ENCODE data around the gene MYH7.
A peak's percentile ranks its signal among the peaks of the same experiment; 100 is the strongest.

DNA sequence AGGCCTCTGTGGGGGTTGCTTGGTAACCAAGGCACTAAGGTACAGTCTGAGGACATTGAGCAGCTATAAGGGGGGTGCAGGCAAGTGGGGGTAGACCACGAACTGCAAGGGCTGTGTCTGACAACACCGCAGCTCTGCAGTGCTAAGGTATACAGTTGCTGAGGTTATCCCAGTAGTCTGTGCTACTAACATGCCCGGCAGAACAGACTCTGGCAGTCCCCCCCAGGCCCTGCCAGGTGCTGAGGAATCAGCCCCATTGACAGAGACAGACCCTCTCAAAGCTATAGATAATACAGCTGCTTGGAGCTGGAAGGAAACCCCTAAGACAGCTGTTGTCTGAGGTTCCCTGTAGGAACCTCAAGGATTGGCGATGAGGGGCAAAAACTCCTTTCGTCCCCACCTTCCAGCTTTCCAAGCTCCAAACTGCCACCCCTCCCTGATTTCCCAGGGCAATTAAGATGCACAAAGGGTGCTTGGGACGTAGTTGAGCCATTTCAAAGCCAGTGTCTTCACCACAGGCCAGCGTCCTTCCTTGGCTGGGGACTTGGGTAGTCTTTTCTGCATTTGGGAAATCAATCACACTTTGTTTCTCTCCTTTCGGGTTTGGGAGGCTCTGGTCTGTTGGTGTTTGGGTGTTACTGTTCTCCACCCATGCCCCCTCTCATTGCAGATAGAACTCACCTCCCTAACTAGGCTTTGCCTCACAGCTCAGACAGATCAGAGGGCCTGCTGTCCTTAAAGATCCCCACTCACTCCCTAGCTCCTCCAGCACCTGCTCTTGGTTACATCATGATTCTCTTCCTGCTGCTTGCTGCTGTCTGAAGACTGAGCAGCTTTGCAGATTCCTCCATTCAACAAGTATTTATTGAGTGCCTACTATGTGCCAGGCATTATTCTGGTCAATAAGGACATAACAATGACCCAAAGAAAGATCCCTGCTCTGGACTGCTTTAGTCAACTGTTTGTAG is 2.0 kb upstream of the MYH7 start:
- TF ChIP-seq, protein P1, sequence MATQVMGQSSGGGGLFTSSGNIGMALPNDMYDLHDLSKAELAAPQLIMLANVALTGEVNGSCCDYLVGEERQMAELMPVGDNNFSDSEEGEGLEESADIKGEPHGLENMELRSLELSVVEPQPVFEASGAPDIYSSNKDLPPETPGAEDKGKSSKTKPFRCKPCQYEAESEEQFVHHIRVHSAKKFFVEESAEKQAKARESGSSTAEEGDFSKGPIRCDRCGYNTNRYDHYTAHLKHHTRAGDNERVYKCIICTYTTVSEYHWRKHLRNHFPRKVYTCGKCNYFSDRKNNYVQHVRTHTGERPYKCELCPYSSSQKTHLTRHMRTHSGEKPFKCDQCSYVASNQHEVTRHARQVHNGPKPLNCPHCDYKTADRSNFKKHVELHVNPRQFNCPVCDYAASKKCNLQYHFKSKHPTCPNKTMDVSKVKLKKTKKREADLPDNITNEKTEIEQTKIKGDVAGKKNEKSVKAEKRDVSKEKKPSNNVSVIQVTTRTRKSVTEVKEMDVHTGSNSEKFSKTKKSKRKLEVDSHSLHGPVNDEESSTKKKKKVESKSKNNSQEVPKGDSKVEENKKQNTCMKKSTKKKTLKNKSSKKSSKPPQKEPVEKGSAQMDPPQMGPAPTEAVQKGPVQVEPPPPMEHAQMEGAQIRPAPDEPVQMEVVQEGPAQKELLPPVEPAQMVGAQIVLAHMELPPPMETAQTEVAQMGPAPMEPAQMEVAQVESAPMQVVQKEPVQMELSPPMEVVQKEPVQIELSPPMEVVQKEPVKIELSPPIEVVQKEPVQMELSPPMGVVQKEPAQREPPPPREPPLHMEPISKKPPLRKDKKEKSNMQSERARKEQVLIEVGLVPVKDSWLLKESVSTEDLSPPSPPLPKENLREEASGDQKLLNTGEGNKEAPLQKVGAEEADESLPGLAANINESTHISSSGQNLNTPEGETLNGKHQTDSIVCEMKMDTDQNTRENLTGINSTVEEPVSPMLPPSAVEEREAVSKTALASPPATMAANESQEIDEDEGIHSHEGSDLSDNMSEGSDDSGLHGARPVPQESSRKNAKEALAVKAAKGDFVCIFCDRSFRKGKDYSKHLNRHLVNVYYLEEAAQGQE (IDR thresholded peaks at IDR 0.05; ENCODE audit: borderline replicate concordance): no peak
- TF ChIP-seq TAF1 (IDR thresholded peaks at IDR 0.05; ENCODE audit: low read depth): no peak
- TF ChIP-seq, protein P2, sequence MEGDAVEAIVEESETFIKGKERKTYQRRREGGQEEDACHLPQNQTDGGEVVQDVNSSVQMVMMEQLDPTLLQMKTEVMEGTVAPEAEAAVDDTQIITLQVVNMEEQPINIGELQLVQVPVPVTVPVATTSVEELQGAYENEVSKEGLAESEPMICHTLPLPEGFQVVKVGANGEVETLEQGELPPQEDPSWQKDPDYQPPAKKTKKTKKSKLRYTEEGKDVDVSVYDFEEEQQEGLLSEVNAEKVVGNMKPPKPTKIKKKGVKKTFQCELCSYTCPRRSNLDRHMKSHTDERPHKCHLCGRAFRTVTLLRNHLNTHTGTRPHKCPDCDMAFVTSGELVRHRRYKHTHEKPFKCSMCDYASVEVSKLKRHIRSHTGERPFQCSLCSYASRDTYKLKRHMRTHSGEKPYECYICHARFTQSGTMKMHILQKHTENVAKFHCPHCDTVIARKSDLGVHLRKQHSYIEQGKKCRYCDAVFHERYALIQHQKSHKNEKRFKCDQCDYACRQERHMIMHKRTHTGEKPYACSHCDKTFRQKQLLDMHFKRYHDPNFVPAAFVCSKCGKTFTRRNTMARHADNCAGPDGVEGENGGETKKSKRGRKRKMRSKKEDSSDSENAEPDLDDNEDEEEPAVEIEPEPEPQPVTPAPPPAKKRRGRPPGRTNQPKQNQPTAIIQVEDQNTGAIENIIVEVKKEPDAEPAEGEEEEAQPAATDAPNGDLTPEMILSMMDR (IDR thresholded peaks at IDR 0.05; ENCODE audit: poor library complexity, severe bottlenecking): no peak
- TF ChIP-seq EP300 (conservative IDR thresholded peaks at IDR 0.05; ENCODE audit: poor library complexity, severe bottlenecking): peak; percentile 1
- no peak for TF ChIP-seq POLR2AphosphoS5 (IDR thresholded peaks at IDR 0.05)

Measured in neural cell (in vitro differentiated cells).